GM12865 (cell line): ENCODE measurements around the gene DYNLT4.
A peak's percentile ranks its signal among the peaks of the same experiment; 100 is the strongest.

Experiments
- DNase-seq: peaks from one replicate; pipeline ENCODE4 v3.0.0; 2010; ENCODE audit warnings: low read depth
- H3K4me3 ChIP-seq: 2 replicates; pipeline ENCODE4 v1.5.1; 2011; ENCODE audit warnings: mild to moderate bottlenecking, low read depth, low read length, control low read depth
- CTCF ChIP-seq: IDR thresholded peaks from 2 replicates; pipeline ENCODE4 v1.5.1; 2011; ENCODE audit warnings: low read length, control low read depth, low read depth, inconsistent platforms; ENCODE audit not compliant: insufficient read depth; ENCODE audit errors: missing control alignments

The DYNLT4 gene

GRCh38 chr1:44806704-44807363 is at the start of gene DYNLT4:
DYNLT4 (minus strand) TSS chr1:44807351; CDS start chr1:44806668, 683 bp downstream.
- H3K4me3 ChIP-seq = peak within 1 kb of the TSS; percentile 35
- TF ChIP-seq CTCF = no peak
- no peak for DNase-seq

- no peak for TF ChIP-seq CTCF
- no peak for DNase-seq
- no peak overlapping the region for H3K4me3 ChIP-seq
Observed at GRCh38 chr1:44855742-44856141, 48.6 kb upstream of the DYNLT4 start.

GRCh38 chr1:44854970-44855369 is 47.8 kb upstream of the DYNLT4 start:
- no peak for DNase-seq
- no peak for TF ChIP-seq CTCF
- no peak overlapping the region for H3K4me3 ChIP-seq

- no peak overlapping the region for H3K4me3 ChIP-seq
- TF ChIP-seq CTCF = no peak
- DNase-seq = no peak
Observed at GRCh38 chr1:44853201-44853600, 46.0 kb upstream of the DYNLT4 start.

GRCh38 chr1:44851308-44851707 is 44.2 kb upstream of the DYNLT4 start:
- TF ChIP-seq CTCF = no peak
- no peak for DNase-seq
- H3K4me3 ChIP-seq = no peak overlapping the region

- no peak for TF ChIP-seq CTCF
- DNase-seq = no peak
- H3K4me3 ChIP-seq = no peak overlapping the region
Observed at GRCh38 chr1:44849575-44850132, 42.5 kb upstream of the DYNLT4 start.

- TF ChIP-seq CTCF = no peak
- no peak overlapping the region for H3K4me3 ChIP-seq
- DNase-seq = no peak
Observed at GRCh38 chr1:44848456-44849181, 41.5 kb upstream of the DYNLT4 start.
